Heart left ventricle (tissue), 16 donors: ENCODE measurements around the gene IDH3G. TPM values are rescaled to one million over a fixed set of nuclear protein-coding genes. Genes with fewer than 3 reads are reported as not detected.

Experiments
- ATAC-seq, 4 donors: fragments of 200-7000 bp; cut with Tn5 transposase; one replicate each; pipeline ENCODE4 v1.9.1; 2020 to 2022; ENCODE audit warnings: moderate library complexity in 4 of 4, mild to moderate bottlenecking in 3 of 4, moderate number of reproducible peaks in 1 of 4
- DNase-seq, 5 donors: peaks; one replicate each; pipeline ENCODE4 v3.0.0-alpha.2; 2020
- H3K27ac ChIP-seq, 12 donors: fragments of 200-600 bp; sonication (generic) in 4 of 12; one replicate each; pipeline versions ENCODE4 v1.5.0 to v1.8.0; 2016 to 2022; ENCODE audit warnings: mild to moderate bottlenecking in 2 of 12
- H3K27me3 ChIP-seq, 9 donors: fragments of 200-600 bp; sonication (generic) in 2 of 9; one replicate each; pipeline versions ENCODE4 v1.5.1 to v1.8.0; 2016 to 2022; ENCODE audit warnings: mild to moderate bottlenecking in 3 of 9
- H3K36me3 ChIP-seq, 9 donors: fragments of 200-600 bp; sonication (generic) in 2 of 9; one replicate each; pipeline versions ENCODE4 v1.5.0 to v1.8.0; 2018 to 2022; ENCODE audit warnings: mild to moderate bottlenecking in 2 of 9
- H3K4me1 ChIP-seq, 12 donors: fragments of 200-600 bp; sonication (generic) in 4 of 12; one replicate each; pipeline versions ENCODE4 v1.5.0 to v1.8.0; 2016 to 2022; ENCODE audit warnings: mild to moderate bottlenecking in 3 of 12
- H3K4me3 ChIP-seq, 12 donors: fragments of 200-600 bp; sonication (generic) in 4 of 12; one replicate each; pipeline versions ENCODE4 v1.5.0 to v1.8.0; 2017 to 2022; ENCODE audit warnings: mild to moderate bottlenecking in 9 of 12, moderate library complexity in 4 of 12
- H3K9me3 ChIP-seq, 12 donors: fragments of 200-600 bp; sonication (generic) in 4 of 12; one replicate each; pipeline versions ENCODE4 v1.5.0 to v1.8.0; 2016 to 2022; ENCODE audit warnings: mild to moderate bottlenecking in 1 of 12
- POLR2A ChIP-seq, 2 donors: fragments of 450-650 bp; IDR thresholded peaks; one replicate each; pipeline ENCODE4 v1.6.1; 2017; ENCODE audit warnings: antibody characterized with exemption in 2 of 2, mild to moderate bottlenecking in 2 of 2, moderate library complexity in 2 of 2
- WGBS, 4 donors: extraction: QIAGEN DNeasy Blood & Tissue Kit in 2 of 4; methylation state at CpG; one replicate each; pipeline versions ENCODE4 v1.1.5 to v1.1.7; 2013 to 2018; 5-methylcytosine and 5-hydroxymethylcytosine counted together
- intact Hi-C, 10 donors: fragments of 100-400 bp; cut with DNase I; formaldehyde crosslinking; loops; one replicate each; pipeline versions ENCODE4 v1.11.1 to v1.14.2; 2022
- polyA plus RNA-seq, 2 donors: library from polyadenylated mRNA; stranded (reverse); fragments of 200-250 nt; gene quantifications; one replicate each; pipeline ENCODE4 v1.2.3, GENCODE V29; 2013
- total RNA-seq, 9 donors: library from RNA; depleted of rRNA in 2 of 9; stranded (reverse); fragments of >200 nt in 2 of 9; fragmentation: NEBNext Ultra II Directional in 3 of 9; extraction: Animal tissue kit (Norgen Biotek cat#: 25700) in 3 of 9; gene quantifications; one replicate each; pipeline versions ENCODE4 v1.1.0 to v1.2.4, GENCODE V29; 2016 to 2023
- TF ChIP-seq, protein P1 (sequence below), 12 donors: fragments of 200-600 bp; sonication (generic) in 4 of 12; IDR thresholded peaks; one replicate each; pipeline versions ENCODE4 v1.5.0 to v1.8.0; 2018 to 2022; ENCODE audit warnings: antibody characterized with exemption in 12 of 12, mild to moderate bottlenecking in 5 of 12
- donor health status: ischemic (EF 13 %, LVEDD 7.1; RV severe dilation, severe dysfunction).
- donor health status: healthy with polysubstance abuse.
- donor health status: DM: no; HTN: yes; CAD: no.
- donor health status: DM: no; HTN: no; CAD: no.
- donor health status: ischemic (EF 25% LVEDD 6.9; RV normal size, moderate dysfunction).
- donor health status: ischemic (EF 25% LVEDD 5.7; RV mildly dilated, moderate dysfunction).
- donor health status: healthy.
- donor health status: DM: yes; HTN: yes; CAD: no.
- donor health status: ischemic (EF 35%, LVEDD 5.7; RV mildly dilated, moderate dysfunction).
- donor health status: nonischemic (EF 11% LVEDD 7.7; RV severe dilation, severe dysfunction).
- donor health status: DM: yes; HTN: yes; CAD: no.
- donor health status: PGD.
- donor health status: ischemic (EF 29% LVEDD 5.4; RV normal size, mild dysfunction).
- donor health status: nonischemic (EF 23%, LVEDD 6.1; RV moderate dilation, normal function).

The IDH3G gene
- total and polyA plus RNA-seq, 11 donors, result 58.1 to 162 (median 71.4) TPM

- ATAC-seq (no peak), DNase-seq (peak in 1 of 5 donors; percentile 13)
- Histone ChIP-seq H3K36me3 (no peaks in the 10 kb centered on the region), H3K4me1 (no peaks in the 10 kb centered on the region), H3K27me3 (no peaks in the 10 kb centered on the region), H3K9me3 (no peaks in the 10 kb centered on the region), H3K4me3 (no peak overlapping the region), H3K27ac (no peak overlapping the region)
- intact Hi-C loops, result no loop called here
- TF ChIP-seq, protein P1, sequence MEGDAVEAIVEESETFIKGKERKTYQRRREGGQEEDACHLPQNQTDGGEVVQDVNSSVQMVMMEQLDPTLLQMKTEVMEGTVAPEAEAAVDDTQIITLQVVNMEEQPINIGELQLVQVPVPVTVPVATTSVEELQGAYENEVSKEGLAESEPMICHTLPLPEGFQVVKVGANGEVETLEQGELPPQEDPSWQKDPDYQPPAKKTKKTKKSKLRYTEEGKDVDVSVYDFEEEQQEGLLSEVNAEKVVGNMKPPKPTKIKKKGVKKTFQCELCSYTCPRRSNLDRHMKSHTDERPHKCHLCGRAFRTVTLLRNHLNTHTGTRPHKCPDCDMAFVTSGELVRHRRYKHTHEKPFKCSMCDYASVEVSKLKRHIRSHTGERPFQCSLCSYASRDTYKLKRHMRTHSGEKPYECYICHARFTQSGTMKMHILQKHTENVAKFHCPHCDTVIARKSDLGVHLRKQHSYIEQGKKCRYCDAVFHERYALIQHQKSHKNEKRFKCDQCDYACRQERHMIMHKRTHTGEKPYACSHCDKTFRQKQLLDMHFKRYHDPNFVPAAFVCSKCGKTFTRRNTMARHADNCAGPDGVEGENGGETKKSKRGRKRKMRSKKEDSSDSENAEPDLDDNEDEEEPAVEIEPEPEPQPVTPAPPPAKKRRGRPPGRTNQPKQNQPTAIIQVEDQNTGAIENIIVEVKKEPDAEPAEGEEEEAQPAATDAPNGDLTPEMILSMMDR (IDR thresholded peaks at IDR 0.05), result no peak
- TF ChIP-seq POLR2A (IDR thresholded peaks at IDR 0.05), result no peak
- 80 to 95% (median 88%) methylated on average over 19 to 37 of the region's 37 CpGs for WGBS, 4 donors
Measured at GRCh38 chrX:153771415-153772315, 22.5 kb downstream of the IDH3G start.

GRCh38 chrX:153770601-153771414 is 23.4 kb downstream of the IDH3G start:
- Histone ChIP-seq H3K36me3 (no peaks in the 10 kb centered on the region), H3K9me3 (no peaks in the 10 kb centered on the region), H3K4me1 (peaks cover 0 to 7% (median 0%) of the 10 kb centered on the region in 12 donors), H3K4me3 (no peak overlapping the region), H3K27ac (no peak overlapping the region), H3K27me3 (no peaks in the 10 kb centered on the region)
- intact Hi-C loops, result no loop called here
- WGBS, 4 donors, result 77 to 95% (median 86%) methylated on average over 7 to 18 of the region's 18 CpGs
- DNase-seq, result peak in 1 of 5 donors; percentile 7
- ATAC-seq, result no peak
- TF ChIP-seq POLR2A (IDR thresholded peaks at IDR 0.05), result no peak

- intact Hi-C loops, result no loop called here
Measured at GRCh38 chrX:153769865-153770600, 24.1 kb downstream of the IDH3G start.

DNA sequence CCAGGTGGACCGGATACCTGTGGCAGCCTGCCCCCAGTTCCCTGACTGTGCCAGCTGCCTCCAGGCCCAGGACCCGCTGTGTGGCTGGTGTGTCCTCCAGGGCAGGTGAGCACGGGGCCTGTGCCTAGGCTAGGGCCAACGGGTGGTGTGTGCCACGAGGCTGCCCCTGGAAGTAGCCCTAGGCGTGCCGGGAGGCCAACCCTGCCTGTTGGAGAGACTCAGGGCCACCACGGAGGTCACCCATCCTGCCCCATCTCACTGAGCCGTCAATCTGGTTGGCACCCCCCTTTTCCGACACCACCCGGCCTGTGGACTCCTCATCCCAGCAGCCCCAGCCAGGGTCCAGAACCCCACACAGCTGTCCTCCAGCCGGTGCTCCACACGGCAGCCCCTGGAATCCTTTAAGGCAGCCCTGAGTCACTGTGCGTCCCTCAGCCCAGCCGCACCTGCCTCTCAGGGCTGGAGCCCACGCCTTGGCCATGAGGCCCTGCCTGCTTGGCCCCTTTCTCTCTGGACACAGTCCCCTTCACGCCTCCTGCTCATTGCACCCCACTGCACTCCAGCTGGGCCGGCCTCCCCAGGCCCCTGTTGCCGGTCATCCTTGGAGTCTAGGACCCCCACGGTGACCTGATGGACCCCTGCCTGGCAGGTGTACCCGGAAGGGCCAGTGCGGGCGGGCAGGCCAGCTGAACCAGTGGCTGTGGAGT is 24.9 kb downstream of the IDH3G start:
- no peak overlapping the region for H3K4me3 ChIP-seq
- no peaks in the 10 kb centered on the region for H3K9me3 ChIP-seq
- H3K36me3 ChIP-seq, result no peaks in the 10 kb centered on the region
- H3K27ac ChIP-seq, result no peak overlapping the region
- no peaks in the 10 kb centered on the region for H3K27me3 ChIP-seq
- intact Hi-C loops, result no loop called here
- no peak for TF ChIP-seq POLR2A (IDR thresholded peaks at IDR 0.05)
- TF ChIP-seq, protein P1 (IDR thresholded peaks at IDR 0.05), result no peak
- DNase-seq, result peak in 2 of 5 donors; percentile 16 to 26
- WGBS, 4 donors, result 87 to 91% (median 90%) methylated on average over 19 to 23 of the region's 23 CpGs
- ATAC-seq, result no peak
- H3K4me1 ChIP-seq, result peaks cover 0 to 22% (median 5%) of the 10 kb centered on the region in 12 donors

More at GRCh38 chrX:153769865-153770600, 24.1 kb downstream of the IDH3G start:
- no peaks in the 10 kb centered on the region for H3K36me3 ChIP-seq
- no peak overlapping the region for H3K4me3 ChIP-seq
- no peak for TF ChIP-seq POLR2A (IDR thresholded peaks at IDR 0.05)
- peak in 2 of 5 donors; percentile 13 to 19 for DNase-seq
- H3K9me3 ChIP-seq, result no peaks in the 10 kb centered on the region
- no peak for ATAC-seq
- no peak overlapping the region for H3K27ac ChIP-seq
- WGBS, 4 donors, result 85 to 92% (median 87%) methylated on average over 18 to 25 of the region's 25 CpGs
- peaks cover 0 to 15% (median 3%) of the 10 kb centered on the region in 12 donors for H3K4me1 ChIP-seq
- no peaks in the 10 kb centered on the region for H3K27me3 ChIP-seq
